ENCODE results near the gene CADM2.

CADM2 gene

DNA sequence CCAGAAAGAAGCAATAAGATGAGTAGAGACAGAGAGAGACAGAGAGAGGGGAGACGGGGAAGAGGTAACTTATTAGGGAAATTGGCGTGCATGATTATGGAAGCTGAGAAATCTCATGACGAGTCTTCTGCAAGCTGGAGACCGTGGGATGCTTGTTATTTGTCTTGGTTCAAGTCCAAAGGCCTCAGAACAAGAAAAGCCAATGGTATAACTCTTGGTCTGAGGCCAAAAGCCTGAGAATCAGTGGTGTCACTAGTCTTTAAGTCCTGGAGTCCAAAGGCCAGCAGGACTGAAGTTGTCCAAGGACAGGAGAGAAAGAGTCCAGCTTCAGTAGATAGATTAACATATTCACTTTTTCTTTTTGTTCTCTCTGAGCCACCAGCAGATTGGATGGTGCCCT lies 613.6 kb downstream of the CADM2 start:
- no peak for DNase-seq (ENCODE audit: low spot score)

DNA sequence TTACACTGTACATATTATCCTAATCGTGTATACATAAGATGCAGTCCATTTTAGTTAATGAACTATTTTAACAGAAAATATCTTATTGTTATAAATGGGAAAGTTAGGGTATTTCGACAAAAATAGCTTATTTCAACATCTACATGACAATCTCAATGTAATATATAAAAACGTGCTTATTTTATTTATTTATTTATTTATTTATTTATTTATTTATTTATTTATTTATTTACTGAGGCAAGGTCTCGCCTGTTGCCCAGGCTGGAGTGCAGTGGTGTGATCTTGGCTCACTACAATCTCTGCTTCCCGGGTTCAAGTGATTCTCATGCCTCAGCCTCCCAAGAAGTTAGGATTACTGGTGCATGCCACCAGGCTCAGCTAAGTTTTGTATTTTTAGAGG lies 614.2 kb downstream of the CADM2 start:
- no peak for DNase-seq (ENCODE audit: low spot score)

- no peak for DNase-seq (ENCODE audit: low spot score)
These were observed 615.4 kb downstream of the CADM2 start for GRCh38 chr3:85574006-85574705.

- no peak for DNase-seq (ENCODE audit: low spot score)
These were observed 617.4 kb downstream of the CADM2 start for GRCh38 chr3:85576091-85576690.

DNA sequence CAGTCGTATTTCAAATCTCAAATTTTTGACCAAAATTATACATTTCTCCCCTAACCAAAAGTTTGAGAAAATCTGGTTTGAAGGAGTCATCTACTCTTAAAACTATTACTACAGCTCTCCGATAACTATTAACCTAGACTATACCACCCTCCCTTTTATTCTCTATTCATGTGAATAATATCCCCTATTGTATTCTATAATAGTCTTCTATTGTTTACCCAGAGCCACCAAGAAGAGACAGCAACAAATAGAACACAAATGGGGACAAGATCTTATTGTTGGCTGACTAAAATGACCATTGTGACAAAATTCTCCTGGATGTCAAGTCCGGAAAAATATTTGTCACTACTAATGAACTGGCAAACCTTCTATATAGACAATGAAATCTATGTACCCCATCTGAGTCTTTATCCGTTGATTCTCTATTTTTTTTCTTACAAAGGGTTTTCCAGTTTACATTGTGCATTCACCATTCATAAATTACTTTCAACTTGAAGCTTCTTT lies 618.0 kb downstream of the CADM2 start:
- no peak for DNase-seq (ENCODE audit: low spot score)

DNA sequence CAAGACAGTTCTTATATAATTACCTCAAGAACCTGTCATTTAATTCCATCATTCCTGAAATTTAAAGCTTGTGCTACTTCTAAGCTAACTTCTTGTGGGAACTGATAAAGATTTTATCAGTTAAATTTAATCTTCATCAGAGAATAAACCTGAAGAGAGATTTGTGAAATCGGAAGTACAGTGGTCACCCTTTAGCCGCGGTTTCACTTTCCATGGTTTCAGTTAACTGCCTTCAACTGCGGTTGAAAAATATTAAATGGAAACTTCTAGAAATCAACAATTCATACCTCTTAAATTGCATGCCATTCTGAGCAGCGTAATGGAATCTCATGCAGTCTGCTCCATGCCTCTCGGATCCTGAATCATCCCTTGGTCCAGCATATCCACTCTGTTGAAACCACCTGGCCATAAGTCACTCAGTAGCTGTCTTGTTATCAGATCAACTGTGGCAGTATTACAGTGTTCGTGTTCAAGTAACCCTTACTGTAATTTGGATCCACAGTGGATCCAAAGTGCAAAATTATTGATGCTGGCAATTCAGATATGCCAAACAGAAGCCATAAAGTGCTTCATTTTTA lies 626.1 kb downstream of the CADM2 start:
- no peak for DNase-seq (ENCODE audit: low spot score)

DNA sequence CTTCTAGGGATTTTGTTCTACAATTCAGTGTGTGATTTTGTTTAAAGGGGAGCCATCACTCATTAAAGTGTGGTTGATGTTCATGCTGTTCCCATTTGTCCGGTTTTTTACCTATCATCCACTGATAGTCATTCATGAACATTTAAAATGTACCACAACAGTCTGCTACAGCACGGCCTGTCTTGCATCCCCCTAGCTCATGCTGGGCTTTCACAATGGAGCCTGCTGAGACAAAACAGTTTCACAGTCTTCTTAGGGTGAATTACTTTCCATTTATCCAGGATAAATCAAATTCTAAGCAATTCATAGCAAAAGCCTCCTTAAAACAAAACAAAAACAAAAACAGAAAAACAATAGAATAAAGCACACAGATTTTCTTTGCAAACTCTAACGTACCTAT lies 627.2 kb downstream of the CADM2 start:
- no peak for DNase-seq (ENCODE audit: low spot score)

- DNase-seq (ENCODE audit: low spot score), result no peak
These were observed 630.4 kb downstream of the CADM2 start for GRCh38 chr3:85589145-85589544.

DNA sequence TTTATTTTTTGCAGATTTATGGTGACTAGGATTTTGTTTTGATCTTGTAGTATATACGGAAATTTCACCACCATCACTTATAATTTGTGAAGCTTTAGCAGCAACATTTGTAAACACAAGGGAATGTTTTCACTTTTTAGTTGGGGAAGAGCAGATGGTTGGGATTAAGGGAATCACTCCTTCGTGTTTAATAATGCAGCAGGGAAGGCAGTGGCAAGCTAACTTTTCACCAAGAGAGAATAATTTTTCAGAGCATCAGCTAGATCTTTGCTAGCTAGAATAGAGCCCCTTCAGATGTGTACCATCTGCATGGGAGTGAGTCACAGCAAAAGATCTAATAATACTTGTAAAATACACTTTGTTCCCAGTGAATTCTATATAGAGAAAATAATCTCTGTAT lies 632.7 kb downstream of the CADM2 start:
- DNase-seq (ENCODE audit: low spot score), result no peak

GRCh38 chr3:85592256-85592655 lies 633.5 kb downstream of the CADM2 start:
- no peak for DNase-seq (ENCODE audit: low spot score)

- no peak for DNase-seq (ENCODE audit: low spot score)
These were observed 635.9 kb downstream of the CADM2 start for GRCh38 chr3:85594676-85595075.

DNA sequence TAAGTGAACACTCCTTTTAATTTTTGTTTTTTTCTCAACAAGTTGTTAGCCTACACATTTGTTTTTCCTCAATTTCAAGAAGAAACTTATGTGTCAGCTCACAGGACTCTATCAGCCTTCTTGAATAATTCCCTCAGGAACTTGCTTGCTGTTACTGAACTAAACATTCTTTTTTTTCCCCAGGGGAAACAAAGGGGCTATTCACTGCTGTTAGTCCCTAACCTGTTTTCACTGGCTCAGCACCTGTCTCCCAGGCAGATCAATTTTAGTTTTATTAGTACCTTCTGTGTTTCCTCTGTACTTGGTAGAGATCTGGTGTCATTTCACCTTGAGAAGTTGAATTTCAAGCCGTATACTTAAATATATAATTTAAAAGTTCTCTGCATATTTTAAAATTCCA lies 644.6 kb downstream of the CADM2 start:
- DNase-seq (ENCODE audit: low spot score), result no peak

DNA sequence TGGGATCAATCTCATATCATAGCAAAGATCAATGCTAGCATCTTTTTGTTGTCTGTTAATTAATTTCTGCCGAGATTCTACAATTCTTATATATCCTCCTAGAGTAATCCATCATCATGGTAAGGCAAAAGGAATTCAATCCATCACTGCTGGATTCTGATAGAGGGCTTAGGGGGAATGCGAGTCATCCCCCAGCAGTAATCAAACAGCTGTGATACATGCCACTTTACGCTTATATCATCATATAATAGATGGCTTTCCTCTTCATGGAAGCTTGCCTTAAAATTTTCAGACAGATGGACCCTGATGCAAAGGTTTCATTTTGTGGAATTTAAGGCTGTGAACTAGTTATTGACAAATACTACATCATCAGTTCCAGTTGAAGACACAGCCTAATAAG lies 645.9 kb downstream of the CADM2 start:
- DNase-seq (ENCODE audit: low spot score), result no peak

- no peak for DNase-seq (ENCODE audit: low spot score)
These were observed 646.3 kb downstream of the CADM2 start for GRCh38 chr3:85605066-85605465.

DNA sequence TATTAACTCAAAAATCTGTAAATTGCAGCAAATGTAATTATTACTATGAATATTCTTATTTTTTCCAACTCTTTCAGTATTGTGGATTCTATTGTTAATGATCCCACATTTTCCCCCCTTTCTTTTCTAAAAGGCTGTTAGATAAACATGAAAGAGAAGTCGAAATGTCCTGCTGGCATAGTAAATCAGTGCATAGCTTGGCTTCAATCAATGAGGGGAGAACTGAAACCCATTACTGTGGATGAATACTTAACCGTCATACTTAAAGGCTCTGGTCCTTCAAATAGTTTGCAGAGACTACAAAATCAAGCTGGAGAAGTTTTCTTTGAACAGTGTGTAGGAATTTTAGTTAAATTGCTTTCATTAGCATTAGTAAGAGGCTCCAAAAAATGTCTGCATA lies 667.9 kb downstream of the CADM2 start:
- DNase-seq (ENCODE audit: low spot score), result no peak

DNA sequence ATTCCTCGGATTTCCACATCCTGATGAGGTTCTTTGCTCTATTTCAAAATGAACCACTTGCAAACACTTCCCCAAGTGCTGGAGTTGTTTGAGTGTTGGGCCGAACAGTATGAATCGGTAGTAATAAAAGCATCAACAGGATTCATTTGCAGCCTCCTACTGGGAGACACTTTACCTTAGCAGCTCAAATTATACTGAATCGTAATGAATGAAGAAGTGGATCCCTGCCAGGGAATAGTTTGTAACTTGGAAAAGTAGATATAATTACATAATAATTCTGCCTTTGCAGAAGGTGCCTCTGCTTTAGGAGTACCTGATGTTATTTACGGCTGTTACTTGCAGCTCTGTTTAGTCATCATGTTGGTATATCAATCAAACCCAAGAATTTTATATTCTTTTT lies 669.1 kb downstream of the CADM2 start:
- no peak for DNase-seq (ENCODE audit: low spot score)

- no peak for DNase-seq (ENCODE audit: low spot score)
These were observed 672.3 kb downstream of the CADM2 start for GRCh38 chr3:85631070-85631469.

- DNase-seq (ENCODE audit: low spot score), result no peak
These were observed 674.1 kb downstream of the CADM2 start for GRCh38 chr3:85632921-85633320.

DNA sequence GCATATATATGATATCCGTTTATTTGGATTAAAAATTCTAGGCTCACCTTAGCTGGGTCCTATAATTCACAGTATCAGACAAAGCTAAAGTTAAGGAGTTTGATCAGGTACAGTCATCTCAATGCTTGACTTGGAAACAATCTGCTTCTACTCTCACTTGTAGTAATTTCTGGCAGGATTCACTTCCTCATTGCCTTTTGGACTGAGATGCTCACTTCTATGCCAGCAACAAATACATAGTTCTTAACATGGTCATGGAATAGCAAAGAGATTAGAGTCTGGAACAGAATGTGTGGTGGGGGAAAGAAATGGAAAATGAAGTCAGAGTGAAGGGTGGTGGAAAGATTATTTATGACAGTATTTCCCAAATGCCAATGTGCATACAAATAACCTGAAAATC lies 693.6 kb downstream of the CADM2 start:
- DNase-seq (ENCODE audit: low spot score), result no peak

GRCh38 chr3:85660451-85660850 lies 701.7 kb downstream of the CADM2 start:
- DNase-seq (ENCODE audit: low spot score), result no peak

DNA sequence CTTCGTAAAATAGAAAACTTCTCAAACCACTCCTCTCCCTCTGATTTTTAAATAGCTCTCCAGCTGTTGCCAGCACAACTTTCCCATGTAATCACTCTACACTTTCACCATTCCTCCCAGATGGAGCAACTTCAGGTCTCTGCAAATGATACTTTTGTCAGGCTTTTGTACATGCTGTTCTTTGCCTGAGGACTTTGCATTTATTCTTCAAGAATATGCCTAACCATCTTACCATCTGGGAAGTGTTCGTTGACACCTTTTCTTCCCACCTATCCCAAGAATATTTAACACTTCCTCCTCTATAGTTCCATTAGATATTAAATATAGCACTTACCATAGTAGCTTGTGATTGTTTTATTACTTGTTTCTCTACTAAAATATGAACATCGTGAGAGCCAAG lies 703.7 kb downstream of the CADM2 start:
- no peak for DNase-seq (ENCODE audit: low spot score)

DNA sequence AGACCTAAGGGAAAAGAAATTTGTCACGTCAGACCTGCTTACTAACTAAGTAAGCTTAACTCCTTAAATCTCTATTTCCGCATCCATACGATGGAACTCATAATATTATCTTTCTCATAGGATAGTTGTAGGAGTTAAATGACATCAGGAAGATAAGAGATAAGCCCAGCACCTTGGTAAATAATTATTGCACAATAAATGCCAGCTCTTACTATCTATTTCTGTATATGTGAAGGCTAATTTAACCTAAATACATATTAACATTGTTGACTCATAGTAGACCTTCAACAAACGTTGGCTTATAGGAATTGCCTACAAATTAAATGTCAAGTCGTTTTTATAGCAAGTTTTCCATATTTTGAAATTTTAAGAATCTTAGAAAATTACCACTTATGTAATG lies 709.0 kb downstream of the CADM2 start:
- DNase-seq (ENCODE audit: low spot score), result no peak

- no peak for DNase-seq (ENCODE audit: low spot score)
These were observed 711.9 kb downstream of the CADM2 start for GRCh38 chr3:85670634-85671205.

Data from left forelimb (tissue), 1 donor.